ENCODE results near the gene MYL7. TPM values are rescaled to one million over a fixed set of nuclear protein-coding genes. Genes with fewer than 3 reads are reported as not detected.

Gene MYL7
- total RNA-seq, 1 donor from 2014 or later = 518 TPM

DNA sequence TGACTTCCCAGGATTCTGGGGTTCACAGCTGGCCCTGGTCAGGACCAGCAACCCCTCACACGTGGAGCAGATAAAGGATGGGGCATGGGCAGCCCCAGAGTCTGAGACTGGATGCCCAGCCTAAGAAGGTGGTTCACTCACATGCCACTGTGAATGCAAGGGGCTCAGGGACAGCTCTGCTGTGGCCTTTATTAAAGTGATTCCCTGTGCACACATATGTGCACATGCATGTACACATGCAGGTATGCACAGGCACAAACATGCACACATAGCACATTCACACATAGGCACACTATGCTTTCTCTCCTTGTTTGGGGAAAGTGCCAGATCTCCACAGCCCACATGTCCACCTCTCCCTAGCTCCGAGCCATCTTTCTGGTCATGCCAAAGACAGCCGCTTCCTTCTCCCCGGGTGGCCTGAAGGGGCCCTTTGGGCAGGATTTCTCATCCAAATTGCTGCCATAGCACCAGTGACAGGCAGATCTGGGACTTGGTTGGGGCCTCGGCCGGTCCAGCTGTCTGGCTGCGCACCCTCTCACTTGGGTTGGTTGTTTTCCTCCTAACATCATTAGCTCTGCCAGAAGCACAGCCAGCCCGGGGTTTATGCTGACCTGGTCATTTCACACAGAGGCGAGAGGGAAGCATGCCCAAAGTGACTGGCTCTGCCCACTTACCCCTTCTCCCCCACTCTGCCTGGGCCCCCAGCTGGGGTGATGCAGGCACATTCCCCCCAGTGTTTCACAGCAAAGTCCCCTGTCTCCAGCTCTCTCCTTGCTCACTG lies 46.7 kb upstream of the MYL7 start:
- no peak overlapping the region for H3K27ac ChIP-seq (replicated peaks)
- no peaks in the 10 kb centered on the region for H3K4me1 ChIP-seq
- no peaks in the 10 kb centered on the region for H3K36me3 ChIP-seq
- H3K4me3 ChIP-seq = no peak overlapping the region
- TF ChIP-seq, protein P1, sequence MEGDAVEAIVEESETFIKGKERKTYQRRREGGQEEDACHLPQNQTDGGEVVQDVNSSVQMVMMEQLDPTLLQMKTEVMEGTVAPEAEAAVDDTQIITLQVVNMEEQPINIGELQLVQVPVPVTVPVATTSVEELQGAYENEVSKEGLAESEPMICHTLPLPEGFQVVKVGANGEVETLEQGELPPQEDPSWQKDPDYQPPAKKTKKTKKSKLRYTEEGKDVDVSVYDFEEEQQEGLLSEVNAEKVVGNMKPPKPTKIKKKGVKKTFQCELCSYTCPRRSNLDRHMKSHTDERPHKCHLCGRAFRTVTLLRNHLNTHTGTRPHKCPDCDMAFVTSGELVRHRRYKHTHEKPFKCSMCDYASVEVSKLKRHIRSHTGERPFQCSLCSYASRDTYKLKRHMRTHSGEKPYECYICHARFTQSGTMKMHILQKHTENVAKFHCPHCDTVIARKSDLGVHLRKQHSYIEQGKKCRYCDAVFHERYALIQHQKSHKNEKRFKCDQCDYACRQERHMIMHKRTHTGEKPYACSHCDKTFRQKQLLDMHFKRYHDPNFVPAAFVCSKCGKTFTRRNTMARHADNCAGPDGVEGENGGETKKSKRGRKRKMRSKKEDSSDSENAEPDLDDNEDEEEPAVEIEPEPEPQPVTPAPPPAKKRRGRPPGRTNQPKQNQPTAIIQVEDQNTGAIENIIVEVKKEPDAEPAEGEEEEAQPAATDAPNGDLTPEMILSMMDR (IDR thresholded peaks at IDR 0.05; ENCODE audit: borderline replicate concordance) = no peak
- no peak for DNase-seq
- peaks cover 7% of the 10 kb centered on the region for H3K9me3 ChIP-seq (replicated peaks)
- peaks cover 28% of the 10 kb centered on the region for H3K27me3 ChIP-seq (ENCODE audit: low read depth)
- intact Hi-C loops (cut with micrococcal nuclease) = no loop called here

- intact Hi-C loops (cut with micrococcal nuclease) = no loop called here
- Histone ChIP-seq H3K4me3 (no peak overlapping the region), H3K4me1 (no peaks in the 10 kb centered on the region), H3K27ac (replicated peaks) (no peak overlapping the region), H3K36me3 (no peaks in the 10 kb centered on the region), H3K9me3 (replicated peaks) (peaks cover 18% of the 10 kb centered on the region), H3K27me3 (ENCODE audit: low read depth) (peaks cover 17% of the 10 kb centered on the region)
- DNase-seq = no peak
- TF ChIP-seq, protein P1 (IDR thresholded peaks at IDR 0.05; ENCODE audit: borderline replicate concordance) = no peak
Observed at GRCh38 chr7:44186736-44187135, 45.6 kb upstream of the MYL7 start.

- intact Hi-C loops (cut with micrococcal nuclease) = no loop called here
Observed at GRCh38 chr7:44185729-44186128, 44.6 kb upstream of the MYL7 start.

DNA sequence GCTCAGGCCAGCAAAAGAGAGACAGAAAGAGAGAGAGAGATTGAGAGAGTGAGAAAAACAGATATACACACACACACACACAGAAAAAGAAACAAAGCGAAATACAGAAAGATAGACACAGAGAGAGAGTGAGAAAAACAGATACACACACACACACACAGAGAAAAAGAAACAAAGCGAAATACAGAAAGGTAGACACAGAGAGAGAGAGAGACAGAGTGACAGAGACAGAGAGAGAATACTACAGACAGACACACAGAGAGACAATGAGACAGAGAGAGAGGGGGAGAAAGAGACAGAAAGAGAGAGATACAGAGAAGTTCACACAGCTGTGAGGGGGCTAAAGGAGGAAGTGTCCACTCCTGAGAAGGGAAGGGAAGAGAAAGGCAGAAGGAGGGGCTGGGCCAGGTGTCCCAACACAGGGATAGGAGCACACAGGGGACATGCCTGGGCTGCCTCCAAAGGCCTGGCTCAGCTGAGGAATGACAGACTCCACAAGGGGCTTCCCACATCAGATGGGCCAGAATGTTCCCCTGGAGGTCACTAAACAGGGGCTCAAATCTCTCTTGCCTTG lies 43.8 kb upstream of the MYL7 start:
- TF ChIP-seq, protein P1 (IDR thresholded peaks at IDR 0.05; ENCODE audit: borderline replicate concordance) = no peak
- H3K27me3 ChIP-seq (ENCODE audit: low read depth) = peaks cover 20% of the 10 kb centered on the region
- H3K36me3 ChIP-seq = no peaks in the 10 kb centered on the region
- H3K4me1 ChIP-seq = no peaks in the 10 kb centered on the region
- no peak for DNase-seq
- peaks cover 21% of the 10 kb centered on the region for H3K9me3 ChIP-seq (replicated peaks)
- H3K27ac ChIP-seq (replicated peaks) = no peak overlapping the region
- intact Hi-C loops (cut with micrococcal nuclease) = no loop called here
- H3K4me3 ChIP-seq = no peak overlapping the region

More at GRCh38 chr7:44185729-44186128, 44.6 kb upstream of the MYL7 start:
- no peak overlapping the region for H3K4me3 ChIP-seq
- no peaks in the 10 kb centered on the region for H3K4me1 ChIP-seq
- TF ChIP-seq, protein P1 (IDR thresholded peaks at IDR 0.05; ENCODE audit: borderline replicate concordance) = no peak
- H3K27ac ChIP-seq (replicated peaks) = no peak overlapping the region
- DNase-seq = no peak
- H3K36me3 ChIP-seq = no peaks in the 10 kb centered on the region
- H3K9me3 ChIP-seq (replicated peaks) = peaks cover 21% of the 10 kb centered on the region
- H3K27me3 ChIP-seq (ENCODE audit: low read depth) = peaks cover 20% of the 10 kb centered on the region

DNA sequence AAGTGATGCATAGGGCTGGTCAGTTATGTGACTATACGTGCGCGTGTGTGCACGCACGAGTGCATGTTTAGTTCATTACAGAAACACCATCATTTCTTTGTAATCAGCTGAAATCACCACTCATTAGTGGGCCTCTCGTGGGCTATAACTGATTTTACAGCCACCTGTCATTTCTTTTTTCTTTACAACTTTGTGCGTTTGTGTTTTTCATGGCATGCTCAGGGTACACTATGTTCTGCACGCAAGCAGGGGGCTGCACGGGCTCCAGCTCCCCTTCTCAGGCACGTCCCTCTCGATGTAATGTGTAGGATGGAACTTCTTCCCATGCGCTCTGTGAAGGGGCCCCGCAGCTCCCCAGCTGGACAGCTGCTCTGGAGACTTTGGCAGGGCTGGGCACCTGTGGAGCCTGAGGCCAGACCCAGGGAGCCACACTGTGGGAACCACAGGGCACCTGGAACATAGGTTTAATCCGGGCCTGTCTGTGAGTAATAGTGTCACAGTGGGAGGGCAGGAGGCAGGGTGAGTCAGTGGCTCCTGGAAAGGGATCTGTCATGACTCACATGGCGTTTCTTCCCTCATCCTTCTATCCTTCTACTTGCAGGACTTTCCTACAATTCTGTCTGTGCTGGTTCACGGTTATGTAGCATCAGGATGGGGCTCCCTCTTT lies 43.2 kb upstream of the MYL7 start:
- DNase-seq = no peak
- Histone ChIP-seq H3K27me3 (ENCODE audit: low read depth) (peaks cover 14% of the 10 kb centered on the region), H3K4me3 (no peak overlapping the region), H3K36me3 (no peaks in the 10 kb centered on the region), H3K27ac (replicated peaks) (no peak overlapping the region), H3K4me1 (no peaks in the 10 kb centered on the region), H3K9me3 (replicated peaks) (peaks cover 21% of the 10 kb centered on the region)
- intact Hi-C loops (cut with micrococcal nuclease) = no loop called here
- TF ChIP-seq, protein P1 (IDR thresholded peaks at IDR 0.05; ENCODE audit: borderline replicate concordance) = no peak
